Activated CD8-positive, alpha-beta memory T cell treated with anti-CD3 and anti-CD28 coated beads, Interleukin-2, amount 10 ng/mL, durations not matched to agents 7 days and 5 days (primary cell): ENCODE data around the gene AFF2. TPM values are rescaled to one million over a fixed set of nuclear protein-coding genes. Genes with fewer than 3 reads are reported as not detected.

Experiments used
- ATAC-seq: fragments of 150-1000 bp; cut with Tn5 transposase; one replicate; pipeline ENCODE4 v1.10.0; 2021; ENCODE audit warnings: moderate library complexity
- CTCF ChIA-PET: fragments of 350-600 bp; sonication (Branson Sonifier 250); formaldehyde crosslinking; loops from one replicate; lab custom pipeline; 2021; ENCODE audit warnings: antibody characterized with exemption; lab: Charles Lee
- DNase-seq: peaks from one replicate; pipeline ENCODE4 v3.0.0-alpha.2; 2020
- H3K27ac Mint-ChIP-seq: one replicate; pipeline ENCODE4 v1.8.0; 2021; ENCODE audit warnings: mild to moderate bottlenecking, mixed read lengths
- H3K27me3 Mint-ChIP-seq: one replicate; pipeline ENCODE4 v1.8.0; 2021; ENCODE audit warnings: mixed read lengths
- H3K36me3 Mint-ChIP-seq: one replicate; pipeline ENCODE4 v1.8.0; 2021; ENCODE audit warnings: mild to moderate bottlenecking, mixed read lengths
- H3K4me1 Mint-ChIP-seq: one replicate; pipeline ENCODE4 v1.8.0; 2021; ENCODE audit warnings: mixed read lengths
- H3K4me3 Mint-ChIP-seq: one replicate; pipeline ENCODE4 v1.8.0; 2021; ENCODE audit warnings: mild to moderate bottlenecking, moderate library complexity, mixed read lengths
- H3K9me3 Mint-ChIP-seq: one replicate; pipeline ENCODE4 v1.8.0; 2022; ENCODE audit warnings: low read depth, mixed read lengths
- total RNA-seq, 2 experiments: library from RNA; stranded (reverse); gene quantifications; one replicate each; pipeline ENCODE4 v1.2.3, GENCODE V29; 2021

AFF2 gene
- total RNA-seq, 2 experiments from 2014 or later = 0.42 to 0.61 TPM

DNA sequence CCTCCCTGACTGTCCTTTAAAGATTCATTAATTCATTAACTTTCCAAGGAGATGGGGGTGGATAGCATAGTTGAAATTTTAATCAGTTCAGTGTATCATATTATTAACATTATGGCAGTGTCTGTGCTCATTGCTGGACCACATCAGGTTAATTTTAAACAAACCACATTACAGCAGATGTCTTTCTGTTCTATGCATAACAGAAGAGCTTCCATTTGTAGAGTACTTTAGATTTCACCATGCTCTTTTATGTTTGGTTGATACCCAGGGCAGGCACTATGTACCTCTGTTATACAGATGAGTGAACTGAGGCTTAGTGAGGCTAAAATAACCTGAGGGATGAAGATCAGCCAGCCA is 41.1 kb downstream of the AFF2 start:
- H3K27me3 Mint-ChIP-seq = no peaks in the 10 kb centered on the region
- CTCF ChIA-PET = interaction anchor here (1.2 kb wide), 1 partner anchor 11 kb away, joined by 4 read pairs; no protein-coding TSS in a partner anchor
- ATAC-seq (no peak), DNase-seq (no peak)
- H3K27ac Mint-ChIP-seq = no peak overlapping the region
- H3K36me3 Mint-ChIP-seq = no peaks in the 10 kb centered on the region
- no peaks in the 10 kb centered on the region for H3K9me3 Mint-ChIP-seq
- no peaks in the 10 kb centered on the region for H3K4me1 Mint-ChIP-seq
- H3K4me3 Mint-ChIP-seq = no peak overlapping the region

DNA sequence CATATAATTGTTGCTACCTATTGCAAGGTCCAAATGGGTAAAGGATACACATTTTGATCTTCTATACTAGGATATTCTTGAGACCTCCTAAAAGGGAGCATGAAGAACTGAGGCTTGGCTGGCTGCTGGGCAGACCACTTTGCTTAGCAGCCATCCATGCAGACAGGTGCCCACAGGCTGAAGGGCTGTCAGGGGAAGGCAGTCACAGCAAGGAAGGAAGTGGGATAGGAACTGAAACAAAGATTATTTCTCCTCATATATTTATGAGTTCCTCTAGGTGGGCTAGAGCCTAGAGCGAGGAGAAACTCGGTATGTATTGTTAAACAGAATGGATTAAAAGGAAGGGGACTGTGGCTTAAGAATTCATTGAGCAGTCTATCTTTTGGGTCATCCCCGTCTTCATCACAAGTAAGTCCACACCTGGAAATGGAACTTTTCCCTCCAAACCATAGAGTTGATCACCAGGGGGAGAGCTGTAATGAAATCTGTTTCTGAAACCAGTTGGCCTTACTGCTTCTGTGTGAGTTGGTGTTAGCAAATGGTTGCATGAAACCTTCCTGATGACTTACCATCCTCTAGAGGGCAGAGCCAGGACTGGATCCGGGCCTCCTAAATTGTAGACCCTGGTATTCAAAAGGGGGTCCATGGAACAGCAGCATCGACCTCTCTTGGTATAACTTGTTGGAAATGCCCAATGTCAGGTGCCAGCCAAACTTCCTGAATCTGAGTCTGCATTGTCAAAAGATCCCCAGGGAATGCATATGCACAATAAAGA is 42.3 kb downstream of the AFF2 start:
- Mint-ChIP-seq H3K4me1 (no peaks in the 10 kb centered on the region), H3K27ac (no peak overlapping the region), H3K4me3 (no peak overlapping the region), H3K9me3 (no peaks in the 10 kb centered on the region), H3K27me3 (no peaks in the 10 kb centered on the region), H3K36me3 (no peaks in the 10 kb centered on the region)
- no peak for DNase-seq
- ATAC-seq = no peak
- CTCF ChIA-PET = no interaction called here

DNA sequence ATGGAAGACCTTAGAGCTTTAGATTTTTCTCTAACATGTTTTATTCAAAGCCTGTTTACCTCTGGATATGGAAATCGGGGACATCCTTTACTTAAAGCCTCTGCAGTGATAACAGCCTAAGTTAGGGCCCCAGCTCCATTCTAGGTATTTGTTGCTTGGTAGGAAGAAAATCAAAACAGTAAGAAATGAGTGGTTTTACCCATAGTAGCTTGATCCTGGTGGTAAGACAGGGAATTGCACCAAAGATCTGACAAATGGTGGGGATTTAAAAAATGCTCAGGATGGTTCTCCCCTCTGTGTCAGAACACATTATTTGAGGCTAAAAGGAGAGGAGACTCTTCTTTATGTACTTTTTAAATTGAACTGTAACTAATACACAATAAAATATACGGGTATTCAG is 52.4 kb downstream of the AFF2 start:
- Mint-ChIP-seq H3K27me3 (no peaks in the 10 kb centered on the region), H3K27ac (no peak overlapping the region), H3K36me3 (no peaks in the 10 kb centered on the region), H3K4me1 (no peaks in the 10 kb centered on the region), H3K4me3 (no peak overlapping the region), H3K9me3 (no peaks in the 10 kb centered on the region)
- DNase-seq (no peak), ATAC-seq (no peak)
- CTCF ChIA-PET = no interaction called here

DNA sequence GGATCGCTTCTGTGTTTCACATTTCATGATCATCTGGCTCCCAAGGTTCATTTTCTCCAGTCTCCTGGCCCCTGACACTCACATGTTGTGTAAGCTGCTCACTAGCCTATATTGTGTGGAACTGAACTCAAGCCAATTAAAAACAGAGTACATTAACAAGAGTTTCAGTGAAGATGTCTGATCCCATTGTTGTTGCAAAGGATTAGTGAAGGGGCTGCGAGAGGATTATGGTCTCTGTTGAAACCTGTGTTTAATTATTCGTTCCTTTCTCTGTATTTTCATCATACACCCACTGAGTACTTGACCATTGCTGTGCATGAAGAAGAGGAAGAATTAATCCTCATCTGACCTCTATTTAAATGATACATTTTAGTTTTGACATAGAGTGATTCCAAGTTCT is 54.7 kb downstream of the AFF2 start:
- Mint-ChIP-seq H3K27me3 (no peaks in the 10 kb centered on the region), H3K36me3 (no peaks in the 10 kb centered on the region), H3K9me3 (no peaks in the 10 kb centered on the region), H3K4me3 (no peak overlapping the region), H3K27ac (no peak overlapping the region), H3K4me1 (no peaks in the 10 kb centered on the region)
- ATAC-seq (no peak), DNase-seq (no peak)
- CTCF ChIA-PET = no interaction called here

DNA sequence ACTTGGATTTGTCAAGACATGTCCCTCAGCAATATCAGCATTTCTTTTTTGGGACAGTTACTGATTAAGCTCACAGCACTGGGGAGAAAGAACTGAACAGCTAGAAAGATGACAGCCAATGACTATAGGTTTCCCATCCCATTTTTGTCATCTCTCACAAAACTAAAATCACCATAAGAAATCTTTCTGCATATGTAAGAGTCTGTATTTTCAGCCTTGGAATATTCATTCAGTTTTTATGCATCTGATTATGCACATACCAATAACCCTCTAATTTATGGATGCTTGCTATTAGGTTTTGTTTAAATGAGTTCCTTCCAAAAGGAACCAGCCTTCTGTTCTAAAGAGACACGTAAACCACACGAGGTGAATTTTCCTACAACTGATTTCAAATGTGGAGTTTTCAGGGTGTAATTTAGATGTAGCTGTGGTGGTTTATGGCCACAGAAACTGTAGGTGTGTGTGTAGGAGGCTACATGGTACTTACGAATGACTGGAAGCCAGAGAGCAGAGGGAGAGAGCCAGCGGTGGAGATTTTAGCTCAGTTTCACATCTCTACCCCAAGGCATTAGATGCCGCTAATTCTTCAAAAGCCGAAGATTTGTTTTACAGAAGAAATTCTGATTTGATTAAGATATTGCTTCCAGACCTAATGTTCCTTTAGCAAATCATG is 55.3 kb downstream of the AFF2 start:
- Mint-ChIP-seq H3K36me3 (no peaks in the 10 kb centered on the region), H3K27ac (no peak overlapping the region), H3K27me3 (no peaks in the 10 kb centered on the region), H3K4me1 (no peaks in the 10 kb centered on the region), H3K9me3 (no peaks in the 10 kb centered on the region), H3K4me3 (no peak overlapping the region)
- DNase-seq (no peak), ATAC-seq (no peak)
- CTCF ChIA-PET = no interaction called here

DNA sequence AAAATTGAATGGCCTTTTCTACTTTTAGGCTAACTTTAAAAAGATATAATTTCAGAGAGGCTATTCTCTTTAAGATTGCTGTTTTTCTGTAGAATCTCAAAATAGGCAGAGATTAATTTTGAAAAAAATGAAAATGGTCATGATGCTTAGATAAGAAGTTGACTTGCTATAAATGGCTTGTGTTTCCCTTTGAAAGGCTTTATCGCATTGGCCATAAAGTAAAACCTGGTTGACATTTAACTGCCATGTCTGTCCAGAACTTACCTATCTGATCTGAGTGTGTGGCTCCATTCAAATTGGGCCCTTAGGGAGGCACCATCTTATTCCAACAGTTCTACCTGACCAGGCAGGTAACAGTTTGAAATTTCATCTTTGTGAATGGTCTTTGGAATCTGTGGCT is 56.1 kb downstream of the AFF2 start:
- Mint-ChIP-seq H3K27ac (no peak overlapping the region), H3K27me3 (no peaks in the 10 kb centered on the region), H3K9me3 (no peaks in the 10 kb centered on the region), H3K4me3 (no peak overlapping the region), H3K4me1 (no peaks in the 10 kb centered on the region), H3K36me3 (no peaks in the 10 kb centered on the region)
- no peak for DNase-seq
- ATAC-seq = no peak
- CTCF ChIA-PET = no interaction called here

DNA sequence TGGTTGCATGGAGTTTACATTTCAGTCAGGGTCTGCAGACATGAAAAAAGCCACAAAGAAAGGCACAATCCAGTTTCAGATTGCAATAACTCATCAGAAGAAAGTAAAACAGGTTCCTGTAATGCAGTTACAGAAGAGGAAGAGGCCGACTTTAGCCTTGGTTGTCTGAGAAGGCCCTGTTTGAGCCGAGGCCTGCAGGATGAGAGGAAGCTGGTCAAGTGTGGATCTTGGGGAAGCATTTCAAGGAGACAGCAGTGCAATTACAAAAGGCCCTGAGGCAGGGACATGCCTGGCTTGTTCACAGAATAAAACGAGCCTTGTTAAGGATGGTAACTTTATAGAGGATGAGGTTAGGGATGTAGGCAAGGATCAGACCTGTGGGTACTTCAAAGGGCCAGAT is 62.4 kb downstream of the AFF2 start:
- H3K27ac Mint-ChIP-seq = no peak overlapping the region
- H3K27me3 Mint-ChIP-seq = no peaks in the 10 kb centered on the region
- no peaks in the 10 kb centered on the region for H3K9me3 Mint-ChIP-seq
- H3K4me1 Mint-ChIP-seq = no peaks in the 10 kb centered on the region
- CTCF ChIA-PET = no interaction called here
- ATAC-seq = no peak
- no peak overlapping the region for H3K4me3 Mint-ChIP-seq
- no peaks in the 10 kb centered on the region for H3K36me3 Mint-ChIP-seq
- DNase-seq = no peak

DNA sequence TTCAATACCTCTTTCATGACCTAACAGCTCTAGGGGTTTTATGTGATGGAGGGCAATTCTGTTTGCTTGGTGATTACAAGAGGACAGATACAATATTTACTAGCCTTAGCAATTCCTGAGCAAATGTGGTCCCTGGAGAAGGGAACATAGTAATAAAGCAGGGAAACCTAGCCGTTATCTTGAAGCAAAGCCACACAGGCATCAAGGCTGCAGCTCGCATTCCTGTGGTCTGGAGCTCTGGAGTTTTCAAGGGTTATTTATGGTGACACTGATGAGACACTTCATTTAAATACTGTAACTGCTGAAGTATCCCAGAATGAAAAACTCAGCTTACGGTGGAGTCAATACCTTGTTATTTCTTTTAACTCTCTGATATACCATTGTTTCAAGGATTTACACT is 66.8 kb downstream of the AFF2 start:
- H3K4me3 Mint-ChIP-seq = no peak overlapping the region
- no peak for DNase-seq
- no peaks in the 10 kb centered on the region for H3K4me1 Mint-ChIP-seq
- CTCF ChIA-PET = no interaction called here
- H3K9me3 Mint-ChIP-seq = no peaks in the 10 kb centered on the region
- H3K27me3 Mint-ChIP-seq = peaks cover 3% of the 10 kb centered on the region
- ATAC-seq = no peak
- no peaks in the 10 kb centered on the region for H3K36me3 Mint-ChIP-seq
- no peak overlapping the region for H3K27ac Mint-ChIP-seq

DNA sequence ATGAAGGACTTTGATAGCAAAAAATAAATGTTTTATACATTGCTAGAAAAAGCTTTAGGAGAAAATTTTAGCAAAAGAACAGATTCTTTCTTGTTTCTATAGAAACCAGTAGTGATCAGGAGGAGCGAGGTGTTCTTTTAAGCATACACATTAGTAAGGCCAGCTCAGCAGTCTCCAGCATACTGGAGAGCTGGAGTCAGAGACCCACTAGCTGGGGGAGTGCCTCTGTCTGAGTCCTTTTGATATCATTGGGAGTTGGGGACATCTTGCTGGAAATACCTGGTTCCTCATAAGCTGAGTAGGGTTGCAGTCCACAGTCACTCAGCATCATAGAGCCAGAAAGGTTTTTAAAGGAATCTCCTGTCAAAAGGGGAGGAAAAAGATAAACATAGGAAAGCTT is 67.4 kb downstream of the AFF2 start:
- no peak for DNase-seq
- Mint-ChIP-seq H3K27ac (no peak overlapping the region), H3K9me3 (no peaks in the 10 kb centered on the region), H3K36me3 (no peaks in the 10 kb centered on the region), H3K4me3 (no peak overlapping the region), H3K4me1 (no peaks in the 10 kb centered on the region), H3K27me3 (peaks cover 3% of the 10 kb centered on the region)
- CTCF ChIA-PET = no interaction called here
- ATAC-seq = no peak

DNA sequence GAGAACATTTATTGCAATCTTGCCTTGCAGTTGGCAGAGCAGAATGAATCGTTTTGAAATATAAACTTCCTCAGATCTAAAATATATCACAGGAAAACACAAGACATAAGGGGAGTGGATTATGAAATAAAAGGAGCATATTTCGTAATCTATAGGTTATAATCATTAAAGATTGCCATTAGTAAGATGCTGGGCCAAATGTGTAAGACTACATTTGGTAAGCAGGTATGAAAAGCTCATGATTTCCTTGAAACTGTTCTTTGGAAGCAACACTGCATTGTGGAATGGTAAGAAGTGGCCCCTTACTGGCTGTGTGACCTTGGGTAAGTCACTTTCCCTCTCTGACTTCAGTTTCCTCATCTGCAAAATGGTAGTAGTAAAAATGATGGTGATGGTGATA is 68.3 kb downstream of the AFF2 start:
- no peaks in the 10 kb centered on the region for H3K36me3 Mint-ChIP-seq
- no peak overlapping the region for H3K4me3 Mint-ChIP-seq
- ATAC-seq = no peak
- H3K9me3 Mint-ChIP-seq = no peaks in the 10 kb centered on the region
- no peak for DNase-seq
- no peak overlapping the region for H3K27ac Mint-ChIP-seq
- CTCF ChIA-PET = no interaction called here
- H3K27me3 Mint-ChIP-seq = peaks cover 3% of the 10 kb centered on the region
- H3K4me1 Mint-ChIP-seq = no peaks in the 10 kb centered on the region

DNA sequence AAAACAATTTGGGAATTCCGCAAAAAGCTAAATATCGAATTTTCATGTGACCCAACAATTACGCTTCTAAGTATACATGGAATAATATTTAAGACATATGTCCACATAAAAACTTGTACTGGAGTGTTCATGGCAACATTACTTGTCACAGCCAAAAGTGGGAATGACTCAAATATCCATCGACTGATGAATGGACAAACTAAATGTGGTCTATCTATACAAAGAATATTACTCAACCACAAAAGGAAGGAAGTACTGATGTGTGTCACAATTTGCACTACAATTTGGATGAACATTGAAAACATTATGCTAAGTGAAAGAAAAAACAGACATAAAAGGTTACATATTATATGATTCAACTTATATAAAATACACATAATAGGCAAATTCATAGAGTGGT is 71.9 kb downstream of the AFF2 start:
- Mint-ChIP-seq H3K4me1 (no peaks in the 10 kb centered on the region), H3K4me3 (no peak overlapping the region)

DNA sequence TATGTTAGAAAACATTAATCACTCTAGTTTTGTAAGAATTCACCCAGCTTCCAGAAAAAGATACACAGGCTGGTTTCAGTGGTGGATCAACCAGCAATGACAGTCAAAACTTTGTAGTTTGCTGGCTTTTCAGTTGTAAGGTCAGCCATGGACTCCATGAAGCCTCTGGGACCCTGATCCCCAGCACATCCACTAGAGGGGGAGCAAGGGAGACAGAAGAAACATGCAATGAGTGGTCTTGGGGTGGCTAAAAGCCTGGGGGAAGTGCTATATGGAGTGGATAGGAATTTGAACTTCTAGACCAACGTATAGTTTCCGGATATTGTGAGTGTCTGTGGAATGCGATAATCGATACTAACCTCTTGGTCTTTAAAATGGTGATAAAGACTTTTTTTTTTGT is 72.7 kb downstream of the AFF2 start:
- CTCF ChIA-PET = no interaction called here

More for the DNA sequence above, 71.9 kb downstream of the AFF2 start:
- no peaks in the 10 kb centered on the region for H3K9me3 Mint-ChIP-seq
- H3K36me3 Mint-ChIP-seq = no peaks in the 10 kb centered on the region
- H3K27me3 Mint-ChIP-seq = peaks cover 3% of the 10 kb centered on the region
- CTCF ChIA-PET = no interaction called here
- no peak overlapping the region for H3K27ac Mint-ChIP-seq
- ATAC-seq (no peak), DNase-seq (no peak)

DNA sequence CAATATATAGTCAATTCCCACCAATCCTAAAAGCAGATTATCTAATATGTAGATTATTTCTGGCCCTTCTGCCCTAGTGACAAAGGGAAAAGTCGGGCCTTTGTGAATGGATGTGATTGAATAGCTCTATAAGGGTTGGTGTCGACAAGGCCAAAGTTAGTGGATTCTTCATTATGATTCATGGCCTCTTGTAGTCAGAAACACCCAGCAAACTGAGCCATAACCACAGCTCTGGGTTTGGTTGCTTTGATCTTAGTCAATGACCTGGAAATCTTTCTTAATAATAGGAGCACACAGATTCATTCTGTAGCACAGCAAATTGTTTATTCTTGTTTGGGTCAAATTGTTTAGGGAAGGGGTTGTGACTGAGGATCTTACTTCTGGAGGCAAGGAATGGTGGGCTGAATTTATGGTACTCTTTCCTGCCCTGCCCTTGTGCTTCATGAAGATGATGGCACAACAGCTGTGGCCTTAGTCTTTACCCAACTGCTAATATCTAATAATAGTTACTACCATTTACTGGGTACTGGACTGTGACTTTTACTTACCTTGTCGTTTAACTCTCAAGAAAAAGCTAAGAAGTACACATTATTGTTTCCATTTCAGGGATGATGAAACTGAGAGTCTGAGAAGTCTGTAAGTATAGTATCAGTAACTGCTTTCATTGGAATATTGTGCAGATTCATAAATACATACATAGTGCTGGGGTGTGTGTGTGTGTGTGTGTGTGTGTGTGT is 74.0 kb downstream of the AFF2 start:
- no peaks in the 10 kb centered on the region for H3K27me3 Mint-ChIP-seq
- H3K27ac Mint-ChIP-seq = no peak overlapping the region
- no peaks in the 10 kb centered on the region for H3K9me3 Mint-ChIP-seq
- no peaks in the 10 kb centered on the region for H3K36me3 Mint-ChIP-seq
- CTCF ChIA-PET = no interaction called here
- H3K4me3 Mint-ChIP-seq = no peak overlapping the region
- no peak for ATAC-seq
- no peaks in the 10 kb centered on the region for H3K4me1 Mint-ChIP-seq
- DNase-seq = no peak

More for the DNA sequence above, 72.7 kb downstream of the AFF2 start:
- no peak for DNase-seq
- Mint-ChIP-seq H3K36me3 (no peaks in the 10 kb centered on the region), H3K4me1 (no peaks in the 10 kb centered on the region), H3K4me3 (no peak overlapping the region), H3K27me3 (peaks cover 3% of the 10 kb centered on the region), H3K9me3 (no peaks in the 10 kb centered on the region), H3K27ac (no peak overlapping the region)
- ATAC-seq = no peak

DNA sequence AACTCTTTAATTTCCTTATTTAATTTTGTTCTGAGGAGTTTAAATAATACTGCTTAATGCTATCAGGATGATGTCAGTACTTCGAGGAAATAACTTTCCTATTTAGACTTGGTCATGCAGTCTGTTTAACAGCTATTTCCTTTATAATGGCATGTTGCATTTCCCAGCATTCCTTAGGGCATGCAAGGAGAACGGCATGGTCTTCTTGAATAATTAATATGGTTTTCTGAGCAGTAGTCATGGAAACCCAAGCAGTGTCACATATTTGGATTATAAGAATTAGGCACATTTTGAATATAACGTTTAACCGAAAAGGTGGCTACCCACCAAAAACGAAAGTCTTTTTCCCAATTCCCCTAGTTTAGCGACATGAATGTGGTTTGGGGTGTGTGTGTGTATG is 76.0 kb downstream of the AFF2 start:
- H3K27me3 Mint-ChIP-seq = no peaks in the 10 kb centered on the region
- no peak for ATAC-seq
- DNase-seq = no peak
- CTCF ChIA-PET = no interaction called here
- no peaks in the 10 kb centered on the region for H3K36me3 Mint-ChIP-seq
- no peak overlapping the region for H3K27ac Mint-ChIP-seq
- H3K9me3 Mint-ChIP-seq = no peaks in the 10 kb centered on the region
- no peaks in the 10 kb centered on the region for H3K4me1 Mint-ChIP-seq
- no peak overlapping the region for H3K4me3 Mint-ChIP-seq
